ENCODE results near the gene ABCA13.

The ABCA13 gene

GRCh38 chr7:48617508-48617907, 446.2 kb downstream of the ABCA13 start:
- no peaks in the 10 kb centered on the region for H3K36me3 ChIP-seq (ENCODE audit: control insufficient read depth, low read length)
- H3K4me2 ChIP-seq (ENCODE audit: low read length), result no peak overlapping the region
- no peaks in the 10 kb centered on the region for H3F3A ChIP-seq (ENCODE audit: control insufficient read depth, insufficient read depth)
- H3K4me1 ChIP-seq (ENCODE audit: control insufficient read depth, low read length), result no peaks in the 10 kb centered on the region
- no peak overlapping the region for H3K4me3 ChIP-seq (ENCODE audit: low read length)
- H3K27ac ChIP-seq (ENCODE audit: low read depth, low read length), result no peak overlapping the region
- H4K20me1 ChIP-seq (ENCODE audit: control insufficient read depth, insufficient read depth, low read depth, low read length), result no peaks in the 10 kb centered on the region
- H3K9me3 ChIP-seq (ENCODE audit: control insufficient read depth, insufficient read depth, low read length), result no peaks in the 10 kb centered on the region
- H3K27me3 ChIP-seq (ENCODE audit: control insufficient read depth, low read length), result no peaks in the 10 kb centered on the region
- H3K79me2 ChIP-seq (ENCODE audit: control insufficient read depth, low read length), result no peaks in the 10 kb centered on the region
- TF ChIP-seq, protein P1, sequence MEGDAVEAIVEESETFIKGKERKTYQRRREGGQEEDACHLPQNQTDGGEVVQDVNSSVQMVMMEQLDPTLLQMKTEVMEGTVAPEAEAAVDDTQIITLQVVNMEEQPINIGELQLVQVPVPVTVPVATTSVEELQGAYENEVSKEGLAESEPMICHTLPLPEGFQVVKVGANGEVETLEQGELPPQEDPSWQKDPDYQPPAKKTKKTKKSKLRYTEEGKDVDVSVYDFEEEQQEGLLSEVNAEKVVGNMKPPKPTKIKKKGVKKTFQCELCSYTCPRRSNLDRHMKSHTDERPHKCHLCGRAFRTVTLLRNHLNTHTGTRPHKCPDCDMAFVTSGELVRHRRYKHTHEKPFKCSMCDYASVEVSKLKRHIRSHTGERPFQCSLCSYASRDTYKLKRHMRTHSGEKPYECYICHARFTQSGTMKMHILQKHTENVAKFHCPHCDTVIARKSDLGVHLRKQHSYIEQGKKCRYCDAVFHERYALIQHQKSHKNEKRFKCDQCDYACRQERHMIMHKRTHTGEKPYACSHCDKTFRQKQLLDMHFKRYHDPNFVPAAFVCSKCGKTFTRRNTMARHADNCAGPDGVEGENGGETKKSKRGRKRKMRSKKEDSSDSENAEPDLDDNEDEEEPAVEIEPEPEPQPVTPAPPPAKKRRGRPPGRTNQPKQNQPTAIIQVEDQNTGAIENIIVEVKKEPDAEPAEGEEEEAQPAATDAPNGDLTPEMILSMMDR (IDR thresholded peaks at IDR 0.05; ENCODE audit: low read depth, low read length, poor library complexity, severe bottlenecking), result no peak
- no peak for TF ChIP-seq EZH2phosphoT487 (IDR thresholded peaks at IDR 0.05; ENCODE audit: borderline replicate concordance, low read length)
- H3K9me2 ChIP-seq (replicated peaks; ENCODE audit: control insufficient read depth, low read length), result no peaks in the 10 kb centered on the region

DNA sequence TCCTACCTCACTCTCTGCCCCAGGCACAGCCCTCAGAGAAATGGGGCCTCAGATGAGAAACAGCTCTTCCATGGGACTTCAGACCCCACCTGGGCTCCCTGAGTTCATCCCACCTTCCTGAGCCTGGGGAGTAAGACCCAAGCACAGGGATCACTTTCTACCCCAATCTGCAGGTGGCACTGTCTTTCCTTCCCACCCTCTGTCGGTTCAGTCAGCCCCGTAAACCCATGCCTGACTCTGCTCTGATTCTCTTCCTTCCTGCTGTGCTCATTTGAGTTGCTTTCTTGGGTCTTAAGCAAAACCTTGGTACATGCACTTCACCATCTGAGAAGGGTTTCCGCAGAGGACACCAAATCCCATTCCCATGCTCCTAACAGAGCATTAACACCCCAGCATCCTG, 446.7 kb downstream of the ABCA13 start:
- H3K4me1 ChIP-seq (ENCODE audit: control insufficient read depth, low read length), result no peaks in the 10 kb centered on the region
- H3K79me2 ChIP-seq (ENCODE audit: control insufficient read depth, low read length), result no peaks in the 10 kb centered on the region
- no peaks in the 10 kb centered on the region for H3K9me2 ChIP-seq (replicated peaks; ENCODE audit: control insufficient read depth, low read length)
- no peaks in the 10 kb centered on the region for H3F3A ChIP-seq (ENCODE audit: control insufficient read depth, insufficient read depth)
- TF ChIP-seq EZH2phosphoT487 (IDR thresholded peaks at IDR 0.05; ENCODE audit: borderline replicate concordance, low read length), result no peak
- TF ChIP-seq, protein P1 (IDR thresholded peaks at IDR 0.05; ENCODE audit: low read depth, low read length, poor library complexity, severe bottlenecking), result no peak
- H4K20me1 ChIP-seq (ENCODE audit: control insufficient read depth, insufficient read depth, low read depth, low read length), result no peaks in the 10 kb centered on the region
- H3K27ac ChIP-seq (ENCODE audit: low read depth, low read length), result no peak overlapping the region
- H3K4me3 ChIP-seq (ENCODE audit: low read length), result no peak overlapping the region
- H3K36me3 ChIP-seq (ENCODE audit: control insufficient read depth, low read length), result no peaks in the 10 kb centered on the region
- H3K27me3 ChIP-seq (ENCODE audit: control insufficient read depth, low read length), result no peaks in the 10 kb centered on the region
- no peak overlapping the region for H3K4me2 ChIP-seq (ENCODE audit: low read length)
- H3K9me3 ChIP-seq (ENCODE audit: control insufficient read depth, insufficient read depth, low read length), result no peaks in the 10 kb centered on the region

- H3K27me3 ChIP-seq (ENCODE audit: control insufficient read depth, low read length), result no peaks in the 10 kb centered on the region
- no peak overlapping the region for H3K4me2 ChIP-seq (ENCODE audit: low read length)
- no peaks in the 10 kb centered on the region for H3K9me3 ChIP-seq (ENCODE audit: control insufficient read depth, insufficient read depth, low read length)
- H3F3A ChIP-seq (ENCODE audit: control insufficient read depth, insufficient read depth), result no peaks in the 10 kb centered on the region
- no peaks in the 10 kb centered on the region for H4K20me1 ChIP-seq (ENCODE audit: control insufficient read depth, insufficient read depth, low read depth, low read length)
- TF ChIP-seq, protein P1 (IDR thresholded peaks at IDR 0.05; ENCODE audit: low read depth, low read length, poor library complexity, severe bottlenecking), result no peak
- no peak for TF ChIP-seq EZH2phosphoT487 (IDR thresholded peaks at IDR 0.05; ENCODE audit: borderline replicate concordance, low read length)
- no peaks in the 10 kb centered on the region for H3K79me2 ChIP-seq (ENCODE audit: control insufficient read depth, low read length)
- no peaks in the 10 kb centered on the region for H3K4me1 ChIP-seq (ENCODE audit: control insufficient read depth, low read length)
- no peak overlapping the region for H3K4me3 ChIP-seq (ENCODE audit: low read length)
- H3K9me2 ChIP-seq (replicated peaks; ENCODE audit: control insufficient read depth, low read length), result no peaks in the 10 kb centered on the region
- H3K36me3 ChIP-seq (ENCODE audit: control insufficient read depth, low read length), result no peaks in the 10 kb centered on the region
- H3K27ac ChIP-seq (ENCODE audit: low read depth, low read length), result no peak overlapping the region
Measured at GRCh38 chr7:48621076-48621475, 449.8 kb downstream of the ABCA13 start.

DNA sequence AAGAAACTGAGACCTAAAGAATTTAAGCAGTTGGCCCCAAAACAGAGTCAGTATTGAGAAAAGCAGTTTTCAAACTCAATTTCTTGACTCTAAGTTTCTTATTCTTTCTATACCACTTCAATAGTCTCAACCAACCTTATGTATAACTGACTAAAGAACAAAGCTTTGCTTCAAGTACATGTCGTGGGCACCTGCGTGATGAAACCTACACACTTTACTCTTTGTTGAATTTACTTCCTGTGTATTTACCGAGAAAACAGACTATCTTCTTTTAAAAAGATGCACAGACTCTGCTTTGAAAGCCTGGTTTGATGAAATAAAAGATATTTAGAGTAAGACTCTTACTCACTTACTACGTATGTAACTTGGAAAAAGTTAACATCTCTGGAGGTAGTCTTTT, 455.9 kb downstream of the ABCA13 start:
- no peaks in the 10 kb centered on the region for H3K27me3 ChIP-seq (ENCODE audit: control insufficient read depth, low read length)
- H3F3A ChIP-seq (ENCODE audit: control insufficient read depth, insufficient read depth), result no peaks in the 10 kb centered on the region
- no peaks in the 10 kb centered on the region for H4K20me1 ChIP-seq (ENCODE audit: control insufficient read depth, insufficient read depth, low read depth, low read length)
- H3K36me3 ChIP-seq (ENCODE audit: control insufficient read depth, low read length), result no peaks in the 10 kb centered on the region
- TF ChIP-seq, protein P1 (IDR thresholded peaks at IDR 0.05; ENCODE audit: low read depth, low read length, poor library complexity, severe bottlenecking), result no peak
- TF ChIP-seq EZH2phosphoT487 (IDR thresholded peaks at IDR 0.05; ENCODE audit: borderline replicate concordance, low read length), result no peak
- no peak overlapping the region for H3K4me2 ChIP-seq (ENCODE audit: low read length)
- H3K9me2 ChIP-seq (replicated peaks; ENCODE audit: control insufficient read depth, low read length), result no peaks in the 10 kb centered on the region
- H3K27ac ChIP-seq (ENCODE audit: low read depth, low read length), result no peak overlapping the region
- H3K79me2 ChIP-seq (ENCODE audit: control insufficient read depth, low read length), result no peaks in the 10 kb centered on the region
- H3K4me1 ChIP-seq (ENCODE audit: control insufficient read depth, low read length), result no peaks in the 10 kb centered on the region
- no peaks in the 10 kb centered on the region for H3K9me3 ChIP-seq (ENCODE audit: control insufficient read depth, insufficient read depth, low read length)
- no peak overlapping the region for H3K4me3 ChIP-seq (ENCODE audit: low read length)

Data from DOHH2 (cell line).